HG02840 (cell line): ENCODE measurements around the gene PDZD4.

Experiments
- ATAC-seq: cut with Tn5 transposase; IDR thresholded peaks from one replicate; pipeline ENCODE4 v1.9.1; 2021; ENCODE audit warnings: mild to moderate bottlenecking, moderate library complexity, moderate number of reproducible peaks; ENCODE audit not compliant: unreplicated experiment, low FRiP score

Gene PDZD4

GRCh38 chrX:153868576-153869472 lies 38.5 kb upstream of the PDZD4 start:
- ATAC-seq = no peak

GRCh38 chrX:153867671-153868070 lies 37.3 kb upstream of the PDZD4 start:
- ATAC-seq = no peak

- no peak for ATAC-seq
These were observed 36.8 kb upstream of the PDZD4 start for GRCh38 chrX:153867139-153867538.

GRCh38 chrX:153866302-153867019 lies 36.1 kb upstream of the PDZD4 start:
- no peak for ATAC-seq

GRCh38 chrX:153865685-153866084 lies 35.3 kb upstream of the PDZD4 start:
- ATAC-seq = no peak

- ATAC-seq = no peak
These were observed 34.9 kb upstream of the PDZD4 start for GRCh38 chrX:153865321-153865580.

- ATAC-seq = no peak
These were observed 34.4 kb upstream of the PDZD4 start for GRCh38 chrX:153864561-153865320.

GRCh38 chrX:153864101-153864500 lies 33.8 kb upstream of the PDZD4 start:
- ATAC-seq = no peak

- no peak for ATAC-seq
These were observed 33.1 kb upstream of the PDZD4 start for GRCh38 chrX:153863251-153863991.

GRCh38 chrX:153862369-153863250 lies 32.3 kb upstream of the PDZD4 start:
- ATAC-seq = no peak

GRCh38 chrX:153861733-153862310 lies 31.5 kb upstream of the PDZD4 start:
- ATAC-seq = no peak

GRCh38 chrX:153861151-153861550 lies 30.8 kb upstream of the PDZD4 start:
- ATAC-seq = no peak

GRCh38 chrX:153857348-153857903 lies 27.1 kb upstream of the PDZD4 start:
- no peak for ATAC-seq

- no peak for ATAC-seq
These were observed 24.4 kb upstream of the PDZD4 start for GRCh38 chrX:153854702-153855101.

GRCh38 chrX:153853902-153854267 lies 23.5 kb upstream of the PDZD4 start:
- ATAC-seq = no peak

- no peak for ATAC-seq
These were observed 23.0 kb upstream of the PDZD4 start for GRCh38 chrX:153853180-153853901.

GRCh38 chrX:153851981-153852380 lies 21.6 kb upstream of the PDZD4 start:
- no peak for ATAC-seq

GRCh38 chrX:153848325-153848724 lies 18.0 kb upstream of the PDZD4 start:
- ATAC-seq = no peak
